AG08396 (cell line): ENCODE data around the gene ZNF226.
"Not testable (repeated sequence)": the region's sequence is repeated elsewhere in the genome, so short reads cannot be mapped to it uniquely, and the experiment has no call there.

Experiments used
- DNase-seq: peaks from one replicate; pipeline ENCODE4 v3.0.0; 2012; ENCODE audit warnings: low spot score, mixed read lengths

Gene ZNF226

GRCh38 chr19:44212250-44212865, 47.5 kb downstream of the ZNF226 start, which contains the start of gene ZNF227:
ZNF227 (plus strand) TSS chr19:44212532; CDS start chr19:44217793, 5,261 bp downstream.
- DNase-seq, result peak; percentile 85

DNA sequence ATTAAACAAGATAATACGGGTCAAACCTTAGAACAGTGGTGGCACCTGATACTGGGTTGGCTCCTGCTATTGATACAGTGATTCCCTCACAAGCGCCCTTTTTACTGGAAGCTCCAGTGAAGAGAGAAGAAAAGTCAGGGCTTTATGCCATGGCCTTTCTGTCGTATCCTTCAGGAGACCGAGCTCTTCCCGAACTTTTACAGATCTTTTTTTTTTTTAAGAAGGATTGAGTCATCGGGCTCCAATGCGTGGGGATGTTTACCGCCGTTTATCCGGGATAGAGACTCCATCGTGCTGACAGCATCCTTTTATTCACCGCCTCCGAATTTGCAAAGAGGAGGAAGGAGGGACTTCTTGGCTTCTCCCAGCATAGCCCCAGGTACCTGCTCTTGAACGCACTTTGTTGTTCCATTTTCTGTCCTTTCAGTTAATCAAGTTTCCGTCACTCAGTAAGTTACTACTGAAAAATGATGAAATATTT, 48.0 kb downstream of the ZNF226 start:
- DNase-seq, result peak; percentile 16

DNA sequence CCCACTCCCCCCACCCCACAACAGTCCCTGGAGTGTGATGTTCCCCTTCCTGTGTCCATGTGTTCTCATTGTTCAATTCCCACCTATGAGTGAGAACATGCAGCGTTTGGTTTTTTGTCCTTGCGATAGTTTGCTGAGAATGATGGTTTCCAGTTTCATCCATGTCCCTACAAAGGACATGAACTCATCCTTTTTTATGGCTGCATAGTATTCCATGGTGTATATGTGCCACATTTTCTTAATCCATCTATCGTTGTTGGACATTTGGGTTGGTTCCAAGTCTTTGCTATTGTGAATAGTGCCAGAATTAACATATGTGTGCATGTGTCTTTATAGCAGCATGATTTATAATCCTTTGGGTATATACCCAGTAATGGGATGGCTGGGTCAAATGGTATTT, 55.0 kb downstream of the ZNF226 start:
- DNase-seq, result not testable (repeated sequence)

DNA sequence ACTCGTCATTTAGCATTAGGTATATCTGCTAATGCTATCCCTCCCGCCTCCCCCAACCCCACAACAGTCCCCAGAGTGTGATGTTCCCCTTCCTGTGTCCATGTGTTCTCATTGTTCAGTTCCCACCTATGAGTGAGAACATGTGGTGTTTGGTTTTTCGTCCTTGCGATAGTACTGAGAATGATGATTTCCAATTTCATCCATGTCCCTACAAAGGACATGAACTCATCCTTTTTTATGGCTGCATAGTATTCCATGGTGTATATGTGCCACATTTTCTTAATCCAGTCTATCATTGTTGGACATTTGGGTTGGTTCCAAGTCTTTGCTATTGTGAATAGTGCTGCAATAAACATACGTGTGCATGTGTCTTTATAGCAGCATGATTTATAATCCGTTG, 55.9 kb downstream of the ZNF226 start:
- not testable (repeated sequence) for DNase-seq

DNA sequence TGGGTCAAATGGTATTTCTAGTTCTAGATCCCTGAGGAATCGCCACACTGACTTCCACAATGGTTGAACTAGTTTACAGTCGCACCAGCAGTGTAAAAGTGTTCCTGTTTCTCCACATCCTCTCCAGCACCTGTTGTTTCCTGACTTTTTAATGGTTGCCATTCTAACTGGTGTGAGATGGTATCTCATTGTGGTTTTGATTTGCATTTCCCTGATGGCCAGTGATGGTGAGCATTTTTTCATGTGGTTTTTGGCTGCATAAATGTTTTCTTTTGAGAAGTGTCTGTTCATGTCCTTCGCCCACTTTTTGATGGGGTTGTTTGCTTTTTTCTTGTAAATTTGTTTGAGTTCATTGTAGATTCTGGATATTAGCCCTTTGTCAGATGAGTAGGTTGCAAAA, 56.4 kb downstream of the ZNF226 start:
- not testable (repeated sequence) for DNase-seq
